Colonic mucosa (tissue), 4 donors: ENCODE data around the gene NUDT17. TPM values are rescaled to one million over a fixed set of nuclear protein-coding genes. Genes with fewer than 3 reads are reported as not detected.

ENCODE experiments used
- DNase-seq: peaks from one replicate; pipeline ENCODE4 v3.0.0-alpha.2; 2020
- H3K27ac ChIP-seq: fragments of 200-600 bp; one replicate; pipeline ENCODE4 v1.8.0; 2021
- H3K27me3 ChIP-seq: fragments of 200-600 bp; one replicate; pipeline ENCODE4 v1.8.0; 2021
- H3K36me3 ChIP-seq: fragments of 200-600 bp; one replicate; pipeline ENCODE4 v1.8.0; 2021
- H3K4me1 ChIP-seq: fragments of 200-600 bp; one replicate; pipeline ENCODE4 v1.8.0; 2021; ENCODE audit warnings: mild to moderate bottlenecking
- H3K4me3 ChIP-seq: fragments of 200-600 bp; one replicate; pipeline ENCODE4 v1.8.0; 2021
- H3K9ac ChIP-seq, 2 donors: one replicate each; pipeline ENCODE4 v1.7.0; 2013; ENCODE audit warnings: control low read depth in 2 of 2, low read depth in 2 of 2, low read length in 2 of 2
- H3K9me3 ChIP-seq: fragments of 200-600 bp; one replicate; pipeline ENCODE4 v1.8.0; 2021
- CTCF ChIP-seq: fragments of 200-600 bp; IDR thresholded peaks from one replicate; pipeline ENCODE4 v1.8.0; 2022; ENCODE audit warnings: antibody characterized with exemption, mild to moderate bottlenecking
- intact Hi-C: fragments of 100-400 bp; cut with DNase I; formaldehyde crosslinking; loops from one replicate; pipeline ENCODE4 v1.14.1; 2022
- total RNA-seq, 2 donors: library from RNA; stranded (reverse); fragmentation: NEBNext Ultra II Directional in 1 of 2; extraction: Animal tissue kit (Norgen Biotek cat#: 25700) in 1 of 2; gene quantifications; one replicate each; pipeline ENCODE4 v1.2.1, GENCODE V29; 2021
- donor health status: healthy.
- donor health status: DM: no; HTN: no; CAD: no.
- donor health status: DM: no; HTN: no; CAD: no.

The NUDT17 gene
- total RNA-seq, 2 donors from 2014 or later = 0.69 to 0.82 TPM

GRCh38 chr1:145855426-145855948 is 10.1 kb downstream of the NUDT17 start:
- no peak overlapping the region for H3K9ac ChIP-seq
- no peaks in the 10 kb centered on the region for H3K36me3 ChIP-seq
- peaks cover 5% of the 10 kb centered on the region for H3K4me1 ChIP-seq
- no peak overlapping the region for H3K4me3 ChIP-seq
- no peak for TF ChIP-seq CTCF
- intact Hi-C loops = no loop called here
- no peak overlapping the region for H3K27ac ChIP-seq
- no peaks in the 10 kb centered on the region for H3K9me3 ChIP-seq
- no peaks in the 10 kb centered on the region for H3K27me3 ChIP-seq
- no peak for DNase-seq

GRCh38 chr1:145857170-145857569 is 11.7 kb downstream of the NUDT17 start:
- H3K4me1 ChIP-seq = peaks cover 5% of the 10 kb centered on the region
- no peak overlapping the region for H3K27ac ChIP-seq
- no peaks in the 10 kb centered on the region for H3K36me3 ChIP-seq
- no peaks in the 10 kb centered on the region for H3K27me3 ChIP-seq
- peak overlapping the region in 1 of 2 donors; percentile 26 for H3K9ac ChIP-seq
- no peak for DNase-seq
- no peak for TF ChIP-seq CTCF
- intact Hi-C loops = no loop called here
- no peak overlapping the region for H3K4me3 ChIP-seq
- no peaks in the 10 kb centered on the region for H3K9me3 ChIP-seq

- H3K4me1 ChIP-seq = peaks cover 5% of the 10 kb centered on the region
- peak overlapping the region; percentile 70 to 71 for H3K9ac ChIP-seq
- TF ChIP-seq CTCF = no peak
- H3K27ac ChIP-seq = peak overlapping the region; percentile 91
- no peaks in the 10 kb centered on the region for H3K27me3 ChIP-seq
- intact Hi-C loops = no loop called here
- peak overlapping the region; percentile 73 for H3K4me3 ChIP-seq
- no peaks in the 10 kb centered on the region for H3K36me3 ChIP-seq
- no peaks in the 10 kb centered on the region for H3K9me3 ChIP-seq
- DNase-seq = peak; percentile 75
These were observed 12.9 kb downstream of the NUDT17 start for GRCh38 chr1:145858238-145858900.

GRCh38 chr1:145858901-145859490 is 13.6 kb downstream of the NUDT17 start, which contains the start of gene PIAS3:
PIAS3 (minus strand) TSS chr1:145859081; CDS start chr1:145858990, 91 bp downstream.
- TF ChIP-seq CTCF = no peak
- Histone ChIP-seq H3K27ac (peak within 1 kb of the TSS; percentile 91), H3K36me3 (no peaks in the 10 kb centered on the region), H3K27me3 (no peaks in the 10 kb centered on the region), H3K9ac (peak within 1 kb of the TSS; percentile 82 to 98), H3K4me3 (peak within 1 kb of the TSS; percentile 73), H3K4me1 (peaks cover 5% of the 10 kb centered on the region), H3K9me3 (no peaks in the 10 kb centered on the region)
- intact Hi-C loops = no loop called here
- DNase-seq = peak; percentile 97

- Histone ChIP-seq H3K9ac (peak overlapping the region; percentile 82 to 98), H3K9me3 (no peaks in the 10 kb centered on the region), H3K36me3 (no peaks in the 10 kb centered on the region), H3K4me1 (peaks cover 5% of the 10 kb centered on the region), H3K27me3 (no peaks in the 10 kb centered on the region), H3K4me3 (peak overlapping the region; percentile 73), H3K27ac (peak overlapping the region; percentile 91)
- TF ChIP-seq CTCF = no peak
- DNase-seq = peak; percentile 93
- intact Hi-C loops = no loop called here
These were observed 14.1 kb downstream of the NUDT17 start for GRCh38 chr1:145859491-145860023.
